Endothelial cell of umbilical vein (primary cell): ENCODE measurements around the gene CCNE1.

Source experiments
- CTCF ChIP-seq, 2 donors: IDR thresholded peaks; 1 replicate in 1 of 2; 2 replicates in 1 of 2; pipeline ENCODE4 v1.5.1; 2011; ENCODE audit warnings: low read length in 2 of 2, mild to moderate bottlenecking in 2 of 2, moderate library complexity in 2 of 2, control low read depth in 1 of 2, inconsistent platforms in 1 of 2, low read depth in 1 of 2; ENCODE audit not compliant: insufficient read depth in 1 of 2; ENCODE audit errors: extremely low read depth in 1 of 2
- FOS ChIP-seq: IDR thresholded peaks from 2 replicates; pipeline ENCODE4 v1.6.1; 2011; ENCODE audit warnings: mild to moderate bottlenecking, low read length, moderate library complexity, borderline replicate concordance; ENCODE audit not compliant: insufficient read depth
- POLR2AphosphoS5 ChIP-seq: IDR thresholded peaks from 2 replicates; pipeline ENCODE4 v1.6.1; 2012; ENCODE audit warnings: low read depth, mild to moderate bottlenecking, control low read depth, low read length, moderate library complexity; ENCODE audit not compliant: insufficient read depth

DNA sequence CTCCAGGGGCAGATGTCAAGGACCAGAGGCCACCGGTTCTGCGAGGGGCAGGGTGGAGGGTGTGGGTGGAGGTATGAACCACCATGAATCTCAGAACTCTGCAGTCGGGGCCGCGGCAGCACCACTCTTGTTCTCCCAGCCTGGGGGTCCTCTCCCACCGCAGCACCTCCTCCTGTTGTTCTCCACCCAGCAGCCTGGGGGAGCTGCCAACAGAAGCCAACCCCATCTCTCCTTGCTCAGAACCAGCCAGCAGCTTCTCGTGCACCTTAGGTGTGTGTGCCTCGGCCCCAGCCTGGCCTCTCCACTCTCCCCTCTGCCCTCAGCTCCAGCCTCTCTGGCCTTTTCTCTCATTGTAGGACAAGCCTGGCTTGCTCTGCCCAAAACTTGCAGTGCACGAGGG, 31.9 kb upstream of the CCNE1 start:
- TF ChIP-seq FOS (no peak), CTCF (IDR thresholded peaks at IDR 0.05; ENCODE audit: extremely low read depth in 1 of 2, insufficient read depth in 1 of 2, low read depth in 1 of 2, low read length in 2 of 2) (no peak), POLR2AphosphoS5 (no peak)
